Neuronal stem cell (in vitro differentiated cells): Measurements from ENCODE around the gene SRSF3.

Source experiments
- DNase-seq: peaks from one replicate; pipeline ENCODE4 v3.0.0-alpha.2; 2013; ENCODE audit warnings: low spot score
- H2AFZ ChIP-seq: one replicate; pipeline ENCODE4 v1.6.1; 2013; ENCODE audit warnings: mild to moderate bottlenecking, low read length, inconsistent platforms
- H2AK5ac ChIP-seq: 2 replicates; pipeline ENCODE4 v1.6.1; 2013; ENCODE audit warnings: low read depth, mild to moderate bottlenecking, inconsistent platforms, low read length, moderate library complexity, mixed read lengths
- H2BK120ac ChIP-seq: 2 replicates; pipeline ENCODE4 v1.6.1; 2013; ENCODE audit warnings: low read depth, mild to moderate bottlenecking, inconsistent platforms, low read length, moderate library complexity, mixed read lengths
- H2BK12ac ChIP-seq: one replicate; pipeline ENCODE4 v1.6.1; 2013; ENCODE audit warnings: low read length, inconsistent platforms
- H2BK15ac ChIP-seq: 2 replicates; pipeline ENCODE4 v1.6.1; 2013; ENCODE audit warnings: mild to moderate bottlenecking, low read length, inconsistent platforms, mixed read lengths
- H2BK5ac ChIP-seq: one replicate; pipeline ENCODE4 v1.6.1; 2013; ENCODE audit warnings: inconsistent platforms, mild to moderate bottlenecking, low read length, moderate library complexity
- H3K14ac ChIP-seq: one replicate; pipeline ENCODE4 v1.6.1; 2013; ENCODE audit warnings: low read length, inconsistent platforms
- H3K18ac ChIP-seq: 2 replicates; pipeline ENCODE4 v1.6.1; 2013; ENCODE audit warnings: low read length, inconsistent platforms
- H3K23ac ChIP-seq: 2 replicates; pipeline ENCODE4 v1.6.1; 2013; ENCODE audit warnings: low read depth, mild to moderate bottlenecking, mixed read lengths, low read length, inconsistent platforms; ENCODE audit not compliant: poor library complexity
- H3K27ac ChIP-seq: replicated peaks from 3 replicates; pipeline ENCODE4 v1.5.1; 2013; ENCODE audit warnings: low read length, inconsistent platforms
- H3K27me3 ChIP-seq, 3 experiments: 2 replicates each; pipeline ENCODE4 v1.6.1; 2013; ENCODE audit warnings: low read length in 3 of 3, mild to moderate bottlenecking in 2 of 3, inconsistent platforms in 1 of 3, low read depth in 1 of 3, mixed read lengths in 1 of 3, moderate library complexity in 1 of 3; ENCODE audit not compliant: control insufficient read depth in 3 of 3, insufficient read depth in 3 of 3
- H3K36me3 ChIP-seq, 2 donors: replicated peaks in 1 of 2; 2 replicates each; pipeline ENCODE4 v1.6.1; 2013; ENCODE audit warnings: low read length in 2 of 2; ENCODE audit not compliant: control insufficient read depth in 2 of 2, insufficient read depth in 2 of 2
- H3K4ac ChIP-seq: 2 replicates; pipeline ENCODE4 v1.6.1; 2013; ENCODE audit warnings: inconsistent platforms, mild to moderate bottlenecking, low read length, moderate library complexity
- H3K4me1 ChIP-seq, 2 donors: 1 replicate in 1 of 2; 2 replicates in 1 of 2; pipeline ENCODE4 v1.6.1; 2013; ENCODE audit warnings: low read length in 2 of 2, low read depth in 1 of 2; ENCODE audit not compliant: control insufficient read depth in 2 of 2, insufficient read depth in 1 of 2
- H3K4me2 ChIP-seq: one replicate; pipeline ENCODE4 v1.6.1; 2013; ENCODE audit warnings: mild to moderate bottlenecking, low read length, inconsistent platforms; ENCODE audit not compliant: insufficient read depth, poor library complexity, severe bottlenecking
- H3K4me3 ChIP-seq, 2 donors: 2 replicates each; pipeline ENCODE4 v1.5.1; 2013; ENCODE audit warnings: low read length in 2 of 2, mild to moderate bottlenecking in 2 of 2, inconsistent platforms in 1 of 2, moderate library complexity in 1 of 2
- H3K79me1 ChIP-seq: one replicate; pipeline ENCODE4 v1.6.1; 2013; ENCODE audit warnings: low read depth, mild to moderate bottlenecking, inconsistent platforms, low read length, moderate library complexity
- H3K9ac ChIP-seq: one replicate; pipeline ENCODE4 v1.6.1; 2013; ENCODE audit warnings: mild to moderate bottlenecking, low read depth, low read length, inconsistent platforms; ENCODE audit not compliant: poor library complexity
- H3K9me3 ChIP-seq, 2 donors: replicated peaks in 1 of 2; 2 replicates each; pipeline versions ENCODE3 to v1.6.1; 2013; ENCODE audit warnings: low read length in 2 of 2, mild to moderate bottlenecking in 2 of 2, inconsistent platforms in 1 of 2, low read depth in 1 of 2, mixed read lengths in 1 of 2, moderate library complexity in 1 of 2; ENCODE audit not compliant: control insufficient read depth in 2 of 2, insufficient read depth in 1 of 2
- H4K8ac ChIP-seq: one replicate; pipeline ENCODE4 v1.6.1; 2013; ENCODE audit warnings: low read depth, mild to moderate bottlenecking, inconsistent platforms, low read length, moderate library complexity
- H4K91ac ChIP-seq: one replicate; pipeline ENCODE4 v1.6.1; 2013; ENCODE audit warnings: low read length, low read depth, mild to moderate bottlenecking, inconsistent platforms; ENCODE audit not compliant: poor library complexity
- WGBS, 2 donors: extraction: QIAGEN DNeasy Blood & Tissue Kit; methylation state at CpG; one replicate each; pipeline ENCODE4 v1.1.7; 2013; ENCODE audit warnings: missing lambda C conversion rate in 2 of 2, mixed read lengths in 1 of 2; ENCODE audit not compliant: insufficient read length in 2 of 2, insufficient replicate concordance in 1 of 2; ENCODE audit errors: extremely low coverage in 2 of 2; 5-methylcytosine and 5-hydroxymethylcytosine counted together

SRSF3 gene

GRCh38 chr6:36623547-36624459, 29.6 kb downstream of the SRSF3 start:
- H3K27me3 ChIP-seq = no peaks in the 10 kb centered on the region
- H4K8ac ChIP-seq = no peak overlapping the region
- no peak overlapping the region for H2BK15ac ChIP-seq
- no peak overlapping the region for H2AFZ ChIP-seq
- no peak overlapping the region for H2BK5ac ChIP-seq
- no peak overlapping the region for H3K27ac ChIP-seq
- no peak overlapping the region for H2BK120ac ChIP-seq
- no peak overlapping the region for H3K14ac ChIP-seq
- no peaks in the 10 kb centered on the region for H3K9me3 ChIP-seq
- no peak overlapping the region for H3K9ac ChIP-seq
- H3K4me3 ChIP-seq = no peak overlapping the region
- no peak overlapping the region for H3K23ac ChIP-seq
- H2AK5ac ChIP-seq = no peak overlapping the region
- H3K36me3 ChIP-seq = peaks cover 3% of the 10 kb centered on the region in 2 donors
- H3K4ac ChIP-seq = no peak overlapping the region
- no peak overlapping the region for H4K91ac ChIP-seq
- no peak overlapping the region for H3K4me2 ChIP-seq
- peak; percentile 76 for DNase-seq
- no peak overlapping the region for H3K18ac ChIP-seq
- H2BK12ac ChIP-seq = no peak overlapping the region
- WGBS, 2 donors = no CpG with 5 or more reads among the region's 18 CpGs
- H3K4me1 ChIP-seq = no peaks in the 10 kb centered on the region
- no peaks in the 10 kb centered on the region for H3K79me1 ChIP-seq

- Histone ChIP-seq H3K4me3 (no peak overlapping the region), H3K4me1 (no peaks in the 10 kb centered on the region), H2BK5ac (no peak overlapping the region), H3K4me2 (no peak overlapping the region), H3K36me3 (peaks cover 0 to 2% of the 10 kb centered on the region in 2 donors), H4K8ac (no peak overlapping the region), H3K27me3 (no peaks in the 10 kb centered on the region), H3K79me1 (no peaks in the 10 kb centered on the region), H2BK15ac (no peak overlapping the region), H3K9ac (no peak overlapping the region), H3K23ac (no peak overlapping the region), H4K91ac (no peak overlapping the region), H2BK12ac (no peak overlapping the region), H3K4ac (no peak overlapping the region), H2BK120ac (no peak overlapping the region), H2AK5ac (no peak overlapping the region), H3K14ac (no peak overlapping the region), H3K27ac (no peak overlapping the region), H3K18ac (no peak overlapping the region), H2AFZ (no peak overlapping the region), H3K9me3 (no peaks in the 10 kb centered on the region)
- WGBS, 2 donors = no CpG with 5 or more reads among the region's 11 CpGs
- no peak for DNase-seq
These were observed 30.4 kb downstream of the SRSF3 start for GRCh38 chr6:36624461-36625157.

- H2AK5ac ChIP-seq = no peak overlapping the region
- H3K4me3 ChIP-seq = no peak overlapping the region
- H3K4me1 ChIP-seq = no peaks in the 10 kb centered on the region
- no peak overlapping the region for H2AFZ ChIP-seq
- H3K27me3 ChIP-seq = peaks cover 0 to 1% (median 0%) of the 10 kb centered on the region in 3 experiments
- H3K14ac ChIP-seq = no peak overlapping the region
- H3K23ac ChIP-seq = no peak overlapping the region
- H3K79me1 ChIP-seq = no peaks in the 10 kb centered on the region
- H3K18ac ChIP-seq = no peak overlapping the region
- no peak overlapping the region for H2BK15ac ChIP-seq
- no peak overlapping the region for H3K9ac ChIP-seq
- H3K4ac ChIP-seq = no peak overlapping the region
- H2BK120ac ChIP-seq = no peak overlapping the region
- H2BK12ac ChIP-seq = no peak overlapping the region
- no peak overlapping the region for H4K8ac ChIP-seq
- no peak overlapping the region for H3K27ac ChIP-seq
- H2BK5ac ChIP-seq = no peak overlapping the region
- no peaks in the 10 kb centered on the region for H3K9me3 ChIP-seq
- no CpG with 5 or more reads among the region's 5 CpGs for WGBS, 2 donors
- no peak overlapping the region for H3K4me2 ChIP-seq
- H4K91ac ChIP-seq = no peak overlapping the region
- peaks cover 0 to 2% of the 10 kb centered on the region in 2 donors for H3K36me3 ChIP-seq
- DNase-seq = no peak
These were observed 31.2 kb downstream of the SRSF3 start for GRCh38 chr6:36625158-36625919.
